ENCODE results near the gene NOX3. TPM values are rescaled to one million over a fixed set of nuclear protein-coding genes. Genes with fewer than 3 reads are reported as not detected.

Gene NOX3
- total RNA-seq, 1 donor from 2014 or later, result not detected

DNA sequence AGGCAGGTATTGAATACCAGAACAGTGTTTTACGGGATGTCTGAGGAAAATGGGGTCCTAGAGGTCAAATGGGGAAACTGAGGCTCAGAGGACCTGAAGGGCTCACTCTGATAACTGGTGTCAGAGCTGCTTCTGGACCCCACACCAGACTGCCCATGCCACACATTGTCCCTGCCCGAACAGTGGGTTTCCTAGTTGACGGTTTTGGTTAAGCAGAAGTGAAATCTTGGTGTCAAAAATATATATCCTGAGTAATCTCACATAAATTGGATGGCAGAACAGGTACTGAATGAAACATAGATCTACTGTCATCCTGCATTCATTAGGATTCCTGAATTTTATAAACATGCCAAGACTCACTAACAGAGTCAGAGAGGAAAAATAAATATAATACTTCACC is 16.3 kb downstream of the NOX3 start:
- Histone ChIP-seq H3K9me3 (replicated peaks) (no peaks in the 10 kb centered on the region), H3K4me3 (no peak overlapping the region), H3K36me3 (no peaks in the 10 kb centered on the region), H3K4me1 (peaks cover 7% of the 10 kb centered on the region), H3K27me3 (ENCODE audit: low read depth) (no peaks in the 10 kb centered on the region), H3K27ac (replicated peaks) (no peak overlapping the region)
- TF ChIP-seq, protein P1, sequence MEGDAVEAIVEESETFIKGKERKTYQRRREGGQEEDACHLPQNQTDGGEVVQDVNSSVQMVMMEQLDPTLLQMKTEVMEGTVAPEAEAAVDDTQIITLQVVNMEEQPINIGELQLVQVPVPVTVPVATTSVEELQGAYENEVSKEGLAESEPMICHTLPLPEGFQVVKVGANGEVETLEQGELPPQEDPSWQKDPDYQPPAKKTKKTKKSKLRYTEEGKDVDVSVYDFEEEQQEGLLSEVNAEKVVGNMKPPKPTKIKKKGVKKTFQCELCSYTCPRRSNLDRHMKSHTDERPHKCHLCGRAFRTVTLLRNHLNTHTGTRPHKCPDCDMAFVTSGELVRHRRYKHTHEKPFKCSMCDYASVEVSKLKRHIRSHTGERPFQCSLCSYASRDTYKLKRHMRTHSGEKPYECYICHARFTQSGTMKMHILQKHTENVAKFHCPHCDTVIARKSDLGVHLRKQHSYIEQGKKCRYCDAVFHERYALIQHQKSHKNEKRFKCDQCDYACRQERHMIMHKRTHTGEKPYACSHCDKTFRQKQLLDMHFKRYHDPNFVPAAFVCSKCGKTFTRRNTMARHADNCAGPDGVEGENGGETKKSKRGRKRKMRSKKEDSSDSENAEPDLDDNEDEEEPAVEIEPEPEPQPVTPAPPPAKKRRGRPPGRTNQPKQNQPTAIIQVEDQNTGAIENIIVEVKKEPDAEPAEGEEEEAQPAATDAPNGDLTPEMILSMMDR (IDR thresholded peaks at IDR 0.05; ENCODE audit: borderline replicate concordance), result no peak
- intact Hi-C loops (cut with micrococcal nuclease), result no loop called here
- no peak for DNase-seq

DNA sequence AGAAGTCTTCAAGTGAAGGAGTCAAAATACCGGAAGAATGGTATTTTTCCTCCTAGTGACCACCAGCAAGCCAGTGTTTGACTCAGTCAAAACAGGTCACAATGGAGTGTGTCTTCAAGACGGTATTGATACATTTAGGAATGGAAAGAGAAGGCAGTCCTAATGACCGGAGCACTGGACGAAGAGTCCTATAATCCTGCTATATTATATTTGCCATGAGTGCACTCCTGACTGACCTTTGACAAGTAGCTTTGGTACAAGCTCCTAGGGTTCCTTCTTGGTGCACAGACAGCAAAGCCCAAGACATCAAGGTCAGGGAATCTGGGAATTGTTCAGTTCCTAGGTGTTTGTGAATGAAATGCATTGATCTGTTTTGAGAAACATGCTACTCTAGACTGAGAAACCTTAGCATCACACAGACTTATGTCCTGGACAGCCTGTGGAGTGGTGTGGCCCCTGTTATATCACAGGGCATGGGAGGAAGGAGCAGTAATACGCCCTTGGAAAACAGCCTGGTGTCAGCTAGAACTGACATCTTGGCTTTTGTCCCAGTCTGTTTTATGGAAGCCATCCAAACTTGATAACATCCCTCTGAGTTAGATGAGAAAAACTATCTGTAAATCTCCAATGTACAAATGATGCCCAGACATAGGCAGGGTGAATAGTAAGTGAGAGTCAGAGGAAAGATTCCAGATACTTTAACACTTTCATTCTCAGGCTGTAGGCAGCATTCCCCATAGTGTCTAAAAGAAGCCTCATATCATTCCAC is 18.5 kb downstream of the NOX3 start:
- Histone ChIP-seq H3K4me1 (peaks cover 7% of the 10 kb centered on the region), H3K27ac (replicated peaks) (no peak overlapping the region), H3K27me3 (ENCODE audit: low read depth) (no peaks in the 10 kb centered on the region), H3K4me3 (no peak overlapping the region), H3K9me3 (replicated peaks) (no peaks in the 10 kb centered on the region), H3K36me3 (no peaks in the 10 kb centered on the region)
- no peak for DNase-seq
- intact Hi-C loops (cut with micrococcal nuclease), result no loop called here
- TF ChIP-seq, protein P1 (IDR thresholded peaks at IDR 0.05; ENCODE audit: borderline replicate concordance), result no peak

DNA sequence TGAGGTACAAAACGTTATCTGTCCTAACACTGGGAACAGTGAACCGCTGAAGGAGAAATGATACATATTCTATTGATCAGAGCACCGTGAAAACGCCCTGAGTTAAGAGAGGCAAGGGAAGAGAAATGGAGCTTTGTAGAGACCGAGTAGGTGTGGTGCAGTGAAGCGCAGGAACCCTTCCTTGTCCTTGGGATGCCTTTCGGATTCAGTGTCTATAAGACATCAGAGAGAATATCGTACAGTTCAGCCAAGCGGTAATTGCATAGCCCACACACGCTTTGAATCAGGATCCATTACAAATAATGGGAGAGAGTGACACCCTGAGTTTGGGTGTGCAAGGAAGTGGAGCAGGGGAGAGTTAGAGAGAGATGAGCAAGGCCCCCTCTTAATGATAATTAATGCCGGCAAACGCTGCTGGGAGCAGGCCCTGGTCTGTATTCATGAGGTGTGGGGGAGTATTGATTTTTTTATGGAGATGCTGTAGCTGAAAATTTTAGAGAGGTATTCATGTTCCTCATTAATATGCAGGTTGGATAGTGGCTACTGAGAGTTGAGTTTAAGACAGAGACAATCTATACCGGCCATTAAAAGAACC is 20.7 kb downstream of the NOX3 start:
- intact Hi-C loops (cut with micrococcal nuclease), result no loop called here
- DNase-seq, result no peak
- TF ChIP-seq, protein P1 (IDR thresholded peaks at IDR 0.05; ENCODE audit: borderline replicate concordance), result no peak
- H3K27ac ChIP-seq (replicated peaks), result no peak overlapping the region
- H3K4me1 ChIP-seq, result peaks cover 7% of the 10 kb centered on the region
- no peaks in the 10 kb centered on the region for H3K27me3 ChIP-seq (ENCODE audit: low read depth)
- no peaks in the 10 kb centered on the region for H3K9me3 ChIP-seq (replicated peaks)
- no peaks in the 10 kb centered on the region for H3K36me3 ChIP-seq
- H3K4me3 ChIP-seq, result no peak overlapping the region

DNA sequence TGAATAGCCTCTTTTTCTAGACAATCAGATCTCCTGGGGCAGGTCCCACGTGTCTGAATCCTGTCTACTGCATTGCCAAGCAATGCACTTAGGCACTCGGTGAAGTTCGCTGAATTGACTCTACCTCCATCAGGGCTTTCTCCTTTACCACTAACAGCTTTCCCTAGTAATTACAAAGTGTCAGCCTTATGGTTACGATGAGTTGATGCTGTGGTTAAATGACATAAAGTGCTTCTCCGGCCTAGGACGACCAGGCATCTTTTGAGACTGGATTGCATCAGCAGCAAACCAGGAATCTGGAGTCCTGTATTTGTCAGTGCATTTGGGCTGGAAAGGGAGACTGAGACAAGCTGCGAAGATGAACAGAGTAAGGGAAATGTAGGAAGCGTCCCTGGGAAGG is 21.5 kb downstream of the NOX3 start:
- TF ChIP-seq, protein P1 (IDR thresholded peaks at IDR 0.05; ENCODE audit: borderline replicate concordance), result no peak
- Histone ChIP-seq H3K9me3 (replicated peaks) (no peaks in the 10 kb centered on the region), H3K4me1 (peaks cover 7% of the 10 kb centered on the region), H3K27ac (replicated peaks) (no peak overlapping the region), H3K36me3 (no peaks in the 10 kb centered on the region), H3K4me3 (no peak overlapping the region), H3K27me3 (ENCODE audit: low read depth) (no peaks in the 10 kb centered on the region)
- intact Hi-C loops (cut with micrococcal nuclease), result no loop called here
- DNase-seq, result no peak

DNA sequence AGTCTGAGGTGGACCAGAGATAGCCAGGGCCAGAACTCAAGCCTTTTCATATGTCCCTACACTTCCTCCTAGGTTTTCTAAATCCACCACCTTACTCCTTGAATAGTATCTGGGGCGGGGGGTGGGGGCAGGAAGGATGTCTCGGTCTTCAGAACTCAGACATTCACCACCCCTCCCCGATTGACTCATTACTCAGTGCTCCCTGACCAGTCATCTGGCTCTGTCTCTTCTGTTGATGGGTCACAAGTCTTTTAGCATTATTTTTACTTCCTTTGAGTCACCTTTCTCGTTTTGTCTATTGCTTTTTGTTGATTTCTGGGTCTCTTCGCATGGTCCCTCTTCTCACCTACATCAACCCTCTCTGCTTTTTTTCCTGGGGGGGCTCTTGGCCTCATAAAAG is 23.3 kb downstream of the NOX3 start:
- H3K27ac ChIP-seq (replicated peaks), result no peak overlapping the region
- H3K27me3 ChIP-seq (ENCODE audit: low read depth), result no peaks in the 10 kb centered on the region
- H3K36me3 ChIP-seq, result no peaks in the 10 kb centered on the region
- H3K4me1 ChIP-seq, result peaks cover 2% of the 10 kb centered on the region
- intact Hi-C loops (cut with micrococcal nuclease), result no loop called here
- TF ChIP-seq, protein P1 (IDR thresholded peaks at IDR 0.05; ENCODE audit: borderline replicate concordance), result no peak
- H3K4me3 ChIP-seq, result no peak overlapping the region
- no peak for DNase-seq
- no peaks in the 10 kb centered on the region for H3K9me3 ChIP-seq (replicated peaks)

All from left ventricle myocardium inferior (tissue), 1 donor.